HTERT RPE-1 (cell line): ENCODE results near the gene ANKFY1.

ENCODE experiments used
- in situ Hi-C: fragments of 300-500 bp; cut with MboI; formaldehyde crosslinking; loops from 4 replicates; pipeline ENCODE4 v1.14.3; 2020; ENCODE audit warnings: low sequenced_read_pairs

Gene ANKFY1

GRCh38 chr17:4184811-4185210, 79.0 kb downstream of the ANKFY1 start:
- in situ Hi-C loops = no loop called here

- in situ Hi-C loops = no loop called here
These were observed 81.7 kb downstream of the ANKFY1 start for GRCh38 chr17:4182043-4182442.

GRCh38 chr17:4180791-4181190, 83.0 kb downstream of the ANKFY1 start:
- in situ Hi-C loops = no loop called here

- in situ Hi-C loops = no loop called here
These were observed 84.7 kb downstream of the ANKFY1 start for GRCh38 chr17:4179071-4179470.

GRCh38 chr17:4178651-4179050, 85.1 kb downstream of the ANKFY1 start:
- in situ Hi-C loops = no loop called here

GRCh38 chr17:4177806-4178205, 86.0 kb downstream of the ANKFY1 start:
- in situ Hi-C loops = no loop called here

- in situ Hi-C loops = no loop called here
These were observed 86.8 kb downstream of the ANKFY1 start for GRCh38 chr17:4176808-4177472.

- in situ Hi-C loops = no loop called here
These were observed 87.6 kb downstream of the ANKFY1 start for GRCh38 chr17:4175921-4176807.

GRCh38 chr17:4174556-4174955, 89.2 kb downstream of the ANKFY1 start:
- in situ Hi-C loops = no loop called here

GRCh38 chr17:4173781-4174180, 90.0 kb downstream of the ANKFY1 start:
- in situ Hi-C loops = no loop called here

GRCh38 chr17:4172356-4172755, 91.4 kb downstream of the ANKFY1 start:
- in situ Hi-C loops = no loop called here

GRCh38 chr17:4170639-4171280, 93.0 kb downstream of the ANKFY1 start:
- in situ Hi-C loops = no loop called here

- in situ Hi-C loops = no loop called here
These were observed 96.0 kb downstream of the ANKFY1 start for GRCh38 chr17:4167786-4168185.

GRCh38 chr17:4166419-4166818, 97.4 kb downstream of the ANKFY1 start:
- in situ Hi-C loops = no loop called here

GRCh38 chr17:4165301-4166010, 98.3 kb downstream of the ANKFY1 start:
- in situ Hi-C loops = no loop called here

- in situ Hi-C loops = no loop called here
These were observed 99.8 kb downstream of the ANKFY1 start for GRCh38 chr17:4163951-4164350.

GRCh38 chr17:4162775-4163466, 100.9 kb downstream of the ANKFY1 start:
- in situ Hi-C loops = no loop called here

GRCh38 chr17:4162321-4162720, 101.5 kb downstream of the ANKFY1 start:
- in situ Hi-C loops = no loop called here

- in situ Hi-C loops = no loop called here
These were observed 101.8 kb downstream of the ANKFY1 start for GRCh38 chr17:4161967-4162305.

- in situ Hi-C loops = no loop called here
These were observed 102.4 kb downstream of the ANKFY1 start for GRCh38 chr17:4161192-4161966.
